Left lung (tissue), 10 donors: ENCODE results near the gene BRME1. TPM values are rescaled to one million over a fixed set of nuclear protein-coding genes. Genes with fewer than 3 reads are reported as not detected.
A peak's percentile ranks its signal among the peaks of the same experiment; 100 is the strongest.
"Not testable (repeated sequence)": the region's sequence is repeated elsewhere in the genome, so short reads cannot be mapped to it uniquely, and the experiment has no call there.

Experiments used
- ATAC-seq: fragments of 200-7000 bp; cut with Tn5 transposase; one replicate; pipeline ENCODE4 v1.9.1; 2020; ENCODE audit warnings: moderate library complexity
- DNase-seq, 4 donors: peaks; one replicate each; pipeline ENCODE4 v3.0.0-alpha.2; 2013 to 2020
- H3K27ac ChIP-seq, 2 donors: fragments of 200-600 bp; sonication (generic) in 1 of 2; one replicate each; pipeline versions ENCODE4 v1.5.0 to v1.8.0; 2020 to 2021
- H3K27me3 ChIP-seq, 2 donors: fragments of 200-600 bp; sonication (generic) in 1 of 2; one replicate each; pipeline versions ENCODE4 v1.5.0 to v1.8.0; 2020 to 2021
- H3K36me3 ChIP-seq, 2 donors: fragments of 200-600 bp; sonication (generic) in 1 of 2; one replicate each; pipeline versions ENCODE4 v1.5.0 to v1.8.0; 2020 to 2021
- H3K4me1 ChIP-seq, 2 donors: fragments of 200-600 bp; one replicate each; pipeline ENCODE4 v1.8.0; 2021
- H3K4me3 ChIP-seq, 2 donors: fragments of 200-600 bp; sonication (generic) in 1 of 2; one replicate each; pipeline versions ENCODE4 v1.5.0 to v1.8.0; 2020 to 2021; ENCODE audit warnings: mild to moderate bottlenecking in 1 of 2
- H3K9me3 ChIP-seq, 2 donors: fragments of 200-600 bp; sonication (generic) in 1 of 2; one replicate each; pipeline versions ENCODE4 v1.5.0 to v1.8.0; 2020 to 2021
- CTCF ChIP-seq, 2 donors: fragments of 200-600 bp; sonication (generic) in 1 of 2; IDR thresholded peaks; one replicate each; pipeline versions ENCODE4 v1.5.0 to v1.8.0; 2021; ENCODE audit warnings: antibody characterized with exemption in 2 of 2
- intact Hi-C, 2 donors: fragments of 100-400 bp; cut with DNase I; formaldehyde crosslinking; loops; one replicate each; pipeline versions ENCODE4 v1.11.2 to v1.14.2; 2022
- polyA plus RNA-seq, 6 donors: library from polyadenylated mRNA; unstranded; fragments of 120-200 nt; gene quantifications; one replicate each; pipeline ENCODE4 v1.2.1, GENCODE V29; 2013; ENCODE audit not compliant: insufficient read length in 6 of 6
- total RNA-seq, 2 donors: library from RNA; stranded (reverse); fragmentation: NEBNext Ultra II Directional; extraction: Animal tissue kit (Norgen Biotek cat#: 25700); gene quantifications; one replicate each; pipeline ENCODE4 v1.2.1, GENCODE V29; 2021
- donor health status: DM: no; HTN: yes; CAD: no.
- donor health status: DM: no; HTN: no; CAD: no.

Gene BRME1
- total and polyA plus RNA-seq, 8 donors, result 3.7 to 7.8 (median 7.1) TPM

- intact Hi-C loops, result no loop called here
Observed at GRCh38 chr19:13929340-13929739, 23.4 kb upstream of the BRME1 start.

GRCh38 chr19:13926715-13927114 lies 20.8 kb upstream of the BRME1 start:
- Histone ChIP-seq H3K27me3 (no peaks in the 10 kb centered on the region), H3K36me3 (peaks cover 0 to 85% of the 10 kb centered on the region in 2 donors), H3K4me1 (peaks cover 0 to 12% of the 10 kb centered on the region in 2 donors), H3K4me3 (no peak overlapping the region), H3K9me3 (no peaks in the 10 kb centered on the region), H3K27ac (peak overlapping the region; percentile 26 to 53)
- ATAC-seq (peak; percentile 23), DNase-seq (no peak)
- intact Hi-C loops, result no loop called here
- TF ChIP-seq CTCF (IDR thresholded peaks at IDR 0.05), result no peak

More at GRCh38 chr19:13929340-13929739, 23.4 kb upstream of the BRME1 start:
- peaks cover 0 to 4% of the 10 kb centered on the region in 2 donors for H3K27me3 ChIP-seq
- no peak overlapping the region for H3K4me3 ChIP-seq
- H3K36me3 ChIP-seq, result peaks cover 0 to 60% of the 10 kb centered on the region in 2 donors
- DNase-seq (no peak), ATAC-seq (no peak)
- H3K27ac ChIP-seq, result no peak overlapping the region
- H3K9me3 ChIP-seq, result no peaks in the 10 kb centered on the region
- peaks cover 0 to 12% of the 10 kb centered on the region in 2 donors for H3K4me1 ChIP-seq
- TF ChIP-seq CTCF (IDR thresholded peaks at IDR 0.05), result no peak

- intact Hi-C loops, result no loop called here
- TF ChIP-seq CTCF (IDR thresholded peaks at IDR 0.05), result no peak
- H3K27me3 ChIP-seq, result no peaks in the 10 kb centered on the region
- H3K4me3 ChIP-seq, result no peak overlapping the region
- H3K9me3 ChIP-seq, result peaks cover 0 to 2% of the 10 kb centered on the region in 2 donors
- no peak for DNase-seq
- H3K27ac ChIP-seq, result peak overlapping the region; percentile 26 to 53
- H3K36me3 ChIP-seq, result peaks cover 0 to 85% of the 10 kb centered on the region in 2 donors
- H3K4me1 ChIP-seq, result peaks cover 0 to 12% of the 10 kb centered on the region in 2 donors
- ATAC-seq, result no peak
Observed at GRCh38 chr19:13926010-13926409, 20.1 kb upstream of the BRME1 start.

- Histone ChIP-seq H3K27me3 (no peaks in the 10 kb centered on the region), H3K4me3 (no peak overlapping the region), H3K36me3 (peaks cover 0 to 97% of the 10 kb centered on the region in 2 donors), H3K27ac (no peak overlapping the region), H3K4me1 (peaks cover 0 to 12% of the 10 kb centered on the region in 2 donors), H3K9me3 (peaks cover 0 to 6% of the 10 kb centered on the region in 2 donors)
- no peak for TF ChIP-seq CTCF (IDR thresholded peaks at IDR 0.05)
- DNase-seq, result no peak
- intact Hi-C loops, result no loop called here
- ATAC-seq, result no peak
Observed at GRCh38 chr19:13923194-13923987, 17.5 kb upstream of the BRME1 start.

GRCh38 chr19:13922118-13922517 lies 16.2 kb upstream of the BRME1 start:
- H3K36me3 ChIP-seq, result peaks cover 0 to 97% of the 10 kb centered on the region in 2 donors
- H3K27me3 ChIP-seq, ATAC-seq, DNase-seq, intact Hi-C loops, H3K27ac ChIP-seq, H3K4me3 ChIP-seq, H3K9me3 ChIP-seq: not testable (repeated sequence)
- H3K4me1 ChIP-seq, result peaks cover 0 to 11% of the 10 kb centered on the region in 2 donors
